Measurements from ENCODE around the gene FMN1.

Gene FMN1

GRCh38 chr15:32825219-32825618, 369.3 kb downstream of the FMN1 start:
- no peak overlapping the region for H3K4me3 ChIP-seq (ENCODE audit: control insufficient read depth, low read depth, low read length)
- DNase-seq (ENCODE audit: low read depth), result no peak
- TF ChIP-seq CTCF (IDR thresholded peaks at IDR 0.05; ENCODE audit: control insufficient read depth, insufficient read depth, low read depth, low read length, missing control alignments), result no peak

GRCh38 chr15:32824777-32825176, 369.7 kb downstream of the FMN1 start:
- no peak overlapping the region for H3K4me3 ChIP-seq (ENCODE audit: control insufficient read depth, low read depth, low read length)
- DNase-seq (ENCODE audit: low read depth), result peak; percentile 74
- TF ChIP-seq CTCF (IDR thresholded peaks at IDR 0.05; ENCODE audit: control insufficient read depth, insufficient read depth, low read depth, low read length, missing control alignments), result no peak

GRCh38 chr15:32823750-32824149, 370.8 kb downstream of the FMN1 start:
- H3K4me3 ChIP-seq (ENCODE audit: control insufficient read depth, low read depth, low read length), result no peak overlapping the region
- TF ChIP-seq CTCF (IDR thresholded peaks at IDR 0.05; ENCODE audit: control insufficient read depth, insufficient read depth, low read depth, low read length, missing control alignments), result no peak
- no peak for DNase-seq (ENCODE audit: low read depth)

GRCh38 chr15:32822739-32823138, 371.8 kb downstream of the FMN1 start:
- TF ChIP-seq CTCF (IDR thresholded peaks at IDR 0.05; ENCODE audit: control insufficient read depth, insufficient read depth, low read depth, low read length, missing control alignments), result no peak
- no peak overlapping the region for H3K4me3 ChIP-seq (ENCODE audit: control insufficient read depth, low read depth, low read length)
- DNase-seq (ENCODE audit: low read depth), result no peak

- no peak overlapping the region for H3K4me3 ChIP-seq (ENCODE audit: control insufficient read depth, low read depth, low read length)
- TF ChIP-seq CTCF (IDR thresholded peaks at IDR 0.05; ENCODE audit: control insufficient read depth, insufficient read depth, low read depth, low read length, missing control alignments), result no peak
- no peak for DNase-seq (ENCODE audit: low read depth)
Measured at GRCh38 chr15:32819448-32819847, 375.1 kb downstream of the FMN1 start.

- DNase-seq (ENCODE audit: low read depth), result peak; percentile 97
- TF ChIP-seq CTCF (IDR thresholded peaks at IDR 0.05; ENCODE audit: control insufficient read depth, insufficient read depth, low read depth, low read length, missing control alignments), result no peak
- no peak overlapping the region for H3K4me3 ChIP-seq (ENCODE audit: control insufficient read depth, low read depth, low read length)
Measured at GRCh38 chr15:32818758-32819447, 375.6 kb downstream of the FMN1 start.

Data from AG09309 (cell line).